GM19463 (cell line): ENCODE data around the gene MIOX.

Experiments used
- ATAC-seq: cut with Tn5 transposase; IDR thresholded peaks from one replicate; pipeline ENCODE4 v1.9.1; 2021; ENCODE audit warnings: mild to moderate bottlenecking, moderate library complexity; ENCODE audit not compliant: unreplicated experiment

The MIOX gene

DNA sequence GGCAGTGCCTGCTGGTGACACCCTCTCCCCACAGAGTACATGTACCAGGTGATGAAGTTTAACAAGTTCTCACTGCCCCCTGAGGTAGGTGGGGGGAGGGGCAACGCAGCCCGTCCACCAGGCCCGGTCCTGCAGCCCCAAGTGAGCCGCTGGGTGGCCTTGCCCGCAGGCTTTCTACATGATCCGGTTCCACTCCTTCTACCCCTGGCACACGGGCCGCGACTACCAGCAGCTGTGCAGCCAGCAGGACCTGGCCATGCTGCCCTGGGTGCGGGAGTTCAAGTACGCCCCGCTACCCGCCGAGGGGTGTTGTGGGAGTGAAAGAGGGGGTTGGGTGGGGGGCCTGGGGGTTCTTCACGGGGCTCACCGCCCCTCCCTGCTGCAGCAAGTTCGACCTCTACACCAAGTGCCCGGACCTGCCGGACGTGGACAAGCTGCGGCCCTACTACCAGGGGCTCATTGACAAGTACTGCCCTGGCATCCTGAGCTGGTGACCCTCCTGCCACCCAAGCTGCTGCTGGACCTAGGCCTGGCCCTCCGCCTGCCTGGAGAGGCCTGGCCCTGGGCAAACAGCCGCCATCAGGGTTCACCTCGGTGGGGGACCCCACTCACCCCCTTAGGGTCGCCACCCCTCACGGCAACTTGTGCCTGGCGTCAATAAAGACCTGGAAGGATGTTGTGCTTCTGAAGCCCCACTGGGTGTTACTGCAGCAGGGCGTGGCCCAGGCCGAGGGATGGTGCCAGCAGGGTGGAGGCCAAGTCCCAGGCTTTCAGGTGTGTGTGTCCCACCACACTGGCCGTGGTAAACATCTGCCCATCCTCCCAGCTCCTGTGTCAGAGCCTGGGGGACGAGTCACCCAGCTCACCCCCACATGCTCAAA, 2.9 kb downstream of the MIOX start:
- no peak for ATAC-seq

DNA sequence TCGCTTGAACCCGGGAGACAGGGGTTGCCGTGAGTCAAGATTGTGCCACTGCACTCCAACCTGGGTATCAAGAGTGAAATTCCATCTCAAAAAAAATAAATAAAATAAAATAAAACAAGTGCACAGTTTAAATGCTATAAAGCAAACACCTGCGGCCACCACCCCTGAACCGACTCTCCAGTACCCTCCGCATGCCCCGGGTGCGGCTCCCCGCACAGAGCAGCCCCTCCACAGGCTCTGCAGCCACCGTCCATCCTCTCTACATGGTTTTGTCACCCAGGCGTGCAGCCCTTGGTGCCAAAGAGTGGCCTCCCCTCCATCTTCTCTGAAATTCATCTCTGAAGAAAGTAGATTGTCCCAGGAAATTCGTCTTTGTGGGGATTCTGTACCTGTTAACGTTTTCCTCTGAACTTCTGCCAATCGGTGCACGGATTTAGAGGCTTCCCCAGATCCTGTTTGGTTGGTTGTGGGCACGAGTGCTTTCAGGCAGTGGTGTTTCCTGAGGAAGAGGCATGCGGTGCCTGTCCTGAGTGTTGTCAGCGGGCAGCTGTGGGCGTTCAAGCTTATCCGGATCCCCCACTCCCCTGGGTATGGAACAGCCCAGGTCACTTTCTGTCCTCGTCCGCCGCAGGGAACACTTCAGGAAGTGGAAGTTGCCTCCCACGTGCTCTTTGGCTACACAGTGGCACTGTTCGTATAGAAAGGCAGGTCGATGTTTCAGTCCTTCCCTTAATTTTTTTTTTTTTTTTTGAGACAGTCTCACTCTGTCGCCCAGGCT, 4.1 kb downstream of the MIOX start:
- no peak for ATAC-seq

DNA sequence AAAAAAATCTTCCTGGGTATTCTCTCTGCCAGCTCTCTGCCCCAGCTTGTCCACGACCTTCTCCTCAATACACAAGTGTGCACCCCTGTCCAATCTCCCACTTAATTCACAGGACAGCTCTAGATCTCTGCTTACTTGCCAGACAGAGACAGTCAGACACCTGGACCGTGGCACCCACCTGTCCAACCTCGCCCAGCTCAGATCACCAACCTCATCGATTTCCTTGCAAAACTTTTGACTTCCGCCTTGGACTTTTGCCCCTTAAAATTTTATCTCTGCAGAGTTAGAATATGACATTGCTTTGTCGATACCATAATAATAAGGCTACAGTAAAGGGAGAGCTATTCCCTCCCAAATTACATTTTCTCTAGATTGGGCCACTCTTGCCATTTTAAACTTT, 10.4 kb downstream of the MIOX start:
- no peak for ATAC-seq

DNA sequence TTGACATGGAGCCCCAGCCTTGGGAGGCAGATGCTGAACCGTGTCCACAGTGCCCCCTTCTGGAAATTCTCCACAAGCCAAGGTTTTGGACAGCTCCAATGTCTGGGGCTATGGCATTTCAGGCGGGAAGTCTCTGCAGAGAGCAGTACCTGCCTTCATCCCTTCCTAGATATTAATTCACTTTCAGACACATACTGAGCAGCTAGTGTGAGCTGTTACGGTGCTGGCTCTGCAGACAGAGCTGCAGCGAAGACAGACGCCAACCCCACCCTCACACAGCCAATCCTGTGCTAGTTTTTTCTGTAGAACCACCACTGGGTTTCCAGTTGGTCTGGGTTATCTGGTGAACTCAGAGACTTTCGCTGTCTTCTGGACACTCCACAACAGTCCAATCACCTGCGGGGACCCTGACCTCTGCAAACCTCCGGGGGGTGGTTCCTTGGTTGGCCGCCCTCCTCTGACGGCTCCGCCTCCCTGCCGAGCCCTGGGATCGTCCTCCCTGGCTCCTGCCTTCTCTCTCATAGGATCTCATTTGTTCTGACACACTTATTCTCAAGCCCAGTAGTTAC, 11.7 kb downstream of the MIOX start:
- ATAC-seq: no peak

DNA sequence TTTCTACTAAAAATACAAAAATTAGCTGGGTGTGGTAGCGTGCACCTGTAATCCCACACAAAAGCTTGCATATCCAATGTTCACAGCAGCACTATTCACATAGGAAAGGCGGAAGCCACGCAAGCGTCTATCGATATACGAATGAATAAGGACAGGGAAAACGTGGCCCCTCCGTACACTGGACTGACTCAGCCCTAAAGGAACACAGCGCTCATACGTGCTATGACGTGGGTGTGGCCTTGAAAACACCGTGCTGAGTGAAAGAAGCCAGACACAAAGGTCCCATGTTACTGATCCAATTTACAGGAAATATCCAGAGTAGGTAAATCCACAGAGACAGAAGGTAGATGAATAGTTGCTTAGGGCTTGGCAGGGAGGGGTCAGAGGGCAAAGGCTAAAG, 13.8 kb downstream of the MIOX start:
- no peak for ATAC-seq

DNA sequence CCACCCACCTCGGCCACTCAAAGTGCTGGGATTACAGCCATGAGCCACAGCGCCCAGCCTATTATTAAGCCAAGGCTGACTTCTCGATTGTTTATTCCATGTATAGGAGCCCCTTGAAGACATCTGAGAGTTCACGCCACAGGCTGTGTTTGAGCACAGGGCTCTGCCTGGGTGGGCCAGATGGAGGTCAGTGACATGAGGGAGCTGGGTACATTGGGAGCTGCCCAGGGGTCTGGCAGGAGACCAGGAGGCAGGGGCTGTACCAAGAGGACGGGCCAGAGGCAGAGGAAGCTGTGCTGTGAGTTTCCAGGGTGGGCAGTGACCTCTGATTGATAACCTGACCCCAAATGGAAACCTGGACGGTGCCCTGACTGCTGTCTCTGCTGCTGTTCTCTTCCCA, 15.4 kb downstream of the MIOX start:
- ATAC-seq: no peak

DNA sequence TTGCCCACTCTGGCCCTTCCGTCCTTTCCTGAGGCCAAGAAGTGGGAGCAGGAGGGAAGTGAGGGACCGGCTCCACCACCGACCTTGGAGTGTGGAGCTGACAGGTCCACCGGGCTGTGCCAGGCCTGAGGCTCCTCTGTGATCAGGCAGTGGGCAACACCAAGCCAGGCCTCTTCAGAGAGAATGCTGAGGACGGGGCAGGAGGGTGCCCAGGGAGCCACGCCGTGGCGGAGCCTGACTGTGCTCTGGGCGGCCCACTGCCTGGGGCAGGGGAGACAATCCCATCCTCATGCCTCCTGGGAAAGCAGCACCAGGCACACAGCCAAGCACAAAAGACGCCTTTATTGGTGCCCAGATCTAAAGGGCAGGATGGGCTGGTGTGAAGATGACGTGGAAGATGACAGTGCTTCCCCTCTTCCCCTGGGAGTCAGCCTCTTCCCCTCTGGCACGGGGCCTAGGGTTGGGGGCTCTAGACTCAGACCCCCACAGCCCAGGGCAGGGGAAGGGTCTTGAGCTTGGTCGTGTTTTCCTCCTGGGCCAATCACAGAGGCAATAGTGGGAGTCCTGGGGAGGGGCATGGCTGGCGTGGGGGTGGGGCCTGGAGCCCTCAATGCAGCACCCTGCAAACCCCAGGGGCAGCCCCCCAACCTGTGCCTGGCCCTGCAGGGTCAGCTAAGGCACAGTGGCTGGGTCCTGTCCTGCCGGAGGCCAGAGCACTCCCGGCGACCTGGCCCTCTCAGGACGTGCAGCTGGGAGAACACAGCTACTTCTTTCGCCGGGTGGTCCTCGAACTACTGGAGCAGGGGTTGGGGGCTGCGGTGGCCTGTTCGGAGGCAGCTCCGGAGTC, 16.2 kb downstream of the MIOX start:
- no peak for ATAC-seq

DNA sequence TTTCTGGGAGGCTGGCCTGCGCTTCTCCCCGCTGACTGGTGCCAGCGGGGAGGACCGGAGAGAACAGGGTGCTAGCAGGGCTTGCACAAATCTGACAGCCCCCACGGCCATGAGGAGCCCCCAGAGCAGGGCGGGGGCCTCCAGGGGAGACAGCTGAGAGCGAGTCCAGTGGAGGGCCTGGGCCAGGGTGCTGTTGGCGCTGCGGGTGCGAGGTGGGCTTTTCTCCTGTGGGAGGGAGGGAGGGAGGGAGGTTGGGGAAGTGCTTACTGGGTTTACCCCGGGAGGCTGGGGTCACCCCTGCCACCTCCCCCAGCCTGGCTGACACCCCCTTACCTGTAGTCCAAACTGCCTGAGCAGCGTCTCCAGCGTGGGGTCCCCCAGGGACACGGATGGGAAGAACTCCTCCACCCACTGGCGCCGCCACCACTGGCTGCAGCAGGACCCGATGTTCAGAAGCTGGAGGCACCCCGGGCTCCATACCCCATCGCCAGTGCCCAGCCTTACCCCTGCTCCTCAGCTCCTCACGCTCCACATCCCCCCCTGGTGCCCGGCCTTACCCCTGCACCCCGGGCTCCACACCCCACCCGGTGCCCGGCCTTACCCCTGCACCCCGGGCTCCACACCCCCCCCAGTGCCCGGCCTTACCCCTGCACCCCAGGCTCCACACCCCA, 17.0 kb downstream of the MIOX start:
- ATAC-seq: no peak

DNA sequence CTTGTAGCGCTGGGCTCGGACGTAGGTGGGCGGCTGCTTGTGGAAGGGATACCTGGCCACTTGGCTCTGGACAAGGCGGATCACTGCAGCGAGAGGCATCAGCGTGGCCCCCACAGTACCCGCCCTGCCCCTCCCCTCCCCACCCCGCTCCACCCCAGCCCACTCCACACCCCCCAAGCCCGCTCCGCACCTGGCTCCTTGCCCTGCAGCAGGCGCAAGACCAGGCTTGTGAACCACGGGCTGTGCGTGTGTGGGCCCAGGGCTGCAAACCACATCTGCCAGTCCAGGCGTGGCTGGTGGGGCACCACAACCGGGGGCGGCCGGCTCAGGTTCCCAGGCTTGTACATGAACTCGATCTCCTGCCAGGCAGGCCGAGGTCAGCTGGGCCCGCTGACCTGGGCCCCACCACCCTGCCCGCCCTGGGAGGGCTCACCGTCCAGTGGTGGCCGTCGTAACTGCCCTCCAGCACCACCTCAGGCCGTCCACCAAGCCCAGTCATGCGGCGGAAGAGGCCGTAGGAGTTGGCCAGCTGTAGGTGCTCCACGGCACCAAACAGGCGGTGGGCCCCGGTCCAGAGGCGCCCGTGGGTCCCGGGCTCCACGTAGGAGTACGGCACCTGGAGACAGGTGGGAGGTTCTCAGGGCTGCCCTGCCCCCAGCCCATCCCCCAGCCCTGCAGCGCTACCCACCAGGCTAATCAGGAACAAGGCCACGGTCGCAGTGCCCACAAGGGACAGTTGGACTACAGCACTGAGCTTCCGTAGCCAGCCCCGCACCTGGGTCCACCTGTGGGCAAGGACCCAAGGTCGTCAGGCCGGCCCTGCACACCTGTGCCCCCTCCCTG, 17.9 kb downstream of the MIOX start:
- ATAC-seq: no peak

DNA sequence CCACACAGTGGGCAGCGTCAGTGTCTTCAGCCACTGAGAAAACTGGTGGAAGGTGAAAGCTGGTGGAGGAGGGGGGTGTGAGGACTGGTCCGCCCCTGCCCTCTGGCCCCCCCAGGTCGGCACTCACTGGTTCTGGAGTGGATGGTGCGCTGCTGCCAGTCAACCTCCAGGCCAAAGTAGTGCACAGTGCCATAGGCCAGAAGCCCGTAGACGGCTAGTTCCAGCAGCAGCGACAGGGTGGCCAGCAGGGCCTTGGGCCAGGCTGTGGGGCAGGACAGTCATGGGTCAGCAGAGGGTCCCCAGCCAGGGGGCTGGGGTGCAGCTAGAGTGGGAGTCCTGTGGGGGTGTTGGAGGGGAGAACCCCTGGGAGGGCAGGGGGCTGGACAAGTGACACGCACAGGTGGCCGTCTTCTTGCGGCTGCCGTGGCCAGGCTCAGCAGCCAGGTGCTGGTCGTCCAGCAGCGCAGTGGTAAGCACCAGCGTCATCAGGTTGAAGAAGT, 18.7 kb downstream of the MIOX start:
- ATAC-seq: no peak

DNA sequence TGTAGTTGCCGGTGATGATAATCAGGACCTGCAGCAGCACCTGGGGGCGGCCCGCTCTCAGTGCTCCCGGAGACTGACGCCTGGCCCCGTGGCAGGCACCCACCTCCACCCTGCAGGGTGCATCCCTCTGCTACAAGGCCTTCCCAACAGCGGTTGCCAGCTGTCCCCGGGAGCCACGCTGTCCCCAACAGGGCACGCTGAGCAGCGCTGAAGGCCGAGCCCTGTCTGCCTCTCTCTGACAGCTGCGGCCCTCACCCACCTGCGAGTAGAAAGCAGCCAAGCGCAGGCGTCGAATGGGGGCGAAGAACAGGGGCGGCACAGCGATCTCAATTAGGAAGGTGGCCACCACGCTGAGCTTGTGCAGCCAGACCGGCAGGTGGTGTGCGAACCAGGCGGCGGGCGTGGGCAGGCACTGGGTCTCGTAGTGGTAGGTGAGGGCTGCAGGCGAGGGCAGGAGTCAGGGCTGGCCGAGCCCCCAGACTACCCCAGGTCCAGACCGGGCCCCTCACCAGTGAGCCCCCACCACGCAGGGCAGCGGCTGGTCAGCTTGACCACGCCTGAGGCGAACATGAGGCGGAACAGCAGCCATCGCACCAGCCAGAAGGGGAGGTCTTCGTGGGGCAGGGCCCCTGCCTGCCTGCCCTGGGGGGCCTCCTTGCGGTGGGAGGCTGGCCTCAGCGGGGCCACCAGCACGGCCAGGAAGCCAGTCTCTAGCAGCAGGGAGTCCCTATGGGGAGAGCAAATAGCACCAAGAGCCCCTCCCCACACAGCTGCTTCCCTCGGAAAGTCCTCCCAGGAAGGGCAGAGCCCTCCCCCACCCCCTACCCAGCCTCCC, 19.3 kb downstream of the MIOX start:
- ATAC-seq: no peak

DNA sequence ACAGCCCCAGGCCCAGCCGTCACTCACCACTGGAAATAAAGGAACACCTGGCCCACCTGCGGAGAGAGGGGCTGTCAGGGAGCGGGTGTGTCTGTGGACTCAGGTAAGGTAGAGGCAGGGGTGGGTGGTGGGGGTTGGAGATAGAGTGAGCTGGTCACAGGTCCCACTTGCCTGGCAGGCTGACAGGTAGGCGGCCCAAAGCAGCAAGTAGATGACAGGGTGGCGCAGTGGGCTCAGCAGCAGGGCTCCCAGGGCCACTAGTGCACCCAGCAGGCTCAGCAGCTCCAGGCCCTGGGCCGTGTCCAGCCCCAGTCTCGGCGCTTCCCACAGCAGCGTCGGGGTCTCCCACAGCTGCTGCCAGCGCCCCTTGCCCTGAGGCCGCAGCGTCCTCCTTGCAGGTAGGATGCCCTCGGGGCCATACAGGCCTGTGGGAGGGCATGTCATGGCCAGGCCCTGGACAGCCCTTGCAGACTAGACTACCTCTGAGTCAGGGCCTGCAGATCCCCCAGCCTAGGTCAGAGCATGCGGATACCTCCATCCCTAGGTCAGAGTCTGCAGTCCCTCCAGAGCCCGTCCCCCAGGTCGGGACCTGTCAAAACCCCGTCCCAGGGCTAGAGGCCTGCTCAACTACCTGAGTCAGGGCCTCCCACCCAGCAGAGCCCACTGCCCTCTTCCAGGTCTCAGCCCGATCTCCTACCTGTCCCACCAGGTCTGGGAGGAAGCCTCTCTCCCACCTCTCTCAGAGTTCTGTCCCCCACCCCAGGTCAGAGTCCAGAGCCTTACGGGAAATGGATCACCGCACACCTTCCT, 20.2 kb downstream of the MIOX start:
- ATAC-seq: no peak

DNA sequence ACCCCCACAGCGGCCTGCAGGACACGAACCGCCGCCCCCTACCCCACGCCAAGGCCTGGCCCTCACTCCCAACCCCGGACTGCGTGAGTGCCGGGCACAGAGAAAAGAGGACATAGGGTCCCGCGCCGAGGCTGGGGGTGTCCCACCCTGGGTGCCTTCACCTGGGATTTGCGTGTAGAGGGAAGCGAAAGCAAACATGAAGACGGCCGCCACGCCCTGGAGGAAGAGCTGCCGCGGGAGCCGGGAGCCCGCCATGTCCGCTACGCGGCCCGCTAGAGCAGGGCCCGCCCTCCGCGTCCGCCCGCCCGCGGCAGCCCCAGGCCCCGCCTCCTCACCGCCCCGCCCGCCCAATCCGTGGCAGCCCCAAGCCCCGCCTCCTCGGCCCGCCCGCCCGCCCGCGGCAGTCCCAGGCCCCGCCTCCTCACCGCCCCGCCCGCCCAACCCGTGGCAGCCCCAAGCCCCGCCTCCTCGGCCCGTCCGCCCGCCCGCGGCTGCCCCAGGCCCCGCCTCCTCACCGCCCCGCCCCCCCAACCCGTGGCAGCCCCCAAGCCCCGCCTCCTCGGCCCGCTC, 20.8 kb downstream of the MIOX start, which contains the start of gene LMF2:
LMF2 (minus strand) TSS at position 282 of the 570 bp plus-strand sequence; CDS start at position 255, 27 bp downstream.
- peak; percentile 48 for ATAC-seq

DNA sequence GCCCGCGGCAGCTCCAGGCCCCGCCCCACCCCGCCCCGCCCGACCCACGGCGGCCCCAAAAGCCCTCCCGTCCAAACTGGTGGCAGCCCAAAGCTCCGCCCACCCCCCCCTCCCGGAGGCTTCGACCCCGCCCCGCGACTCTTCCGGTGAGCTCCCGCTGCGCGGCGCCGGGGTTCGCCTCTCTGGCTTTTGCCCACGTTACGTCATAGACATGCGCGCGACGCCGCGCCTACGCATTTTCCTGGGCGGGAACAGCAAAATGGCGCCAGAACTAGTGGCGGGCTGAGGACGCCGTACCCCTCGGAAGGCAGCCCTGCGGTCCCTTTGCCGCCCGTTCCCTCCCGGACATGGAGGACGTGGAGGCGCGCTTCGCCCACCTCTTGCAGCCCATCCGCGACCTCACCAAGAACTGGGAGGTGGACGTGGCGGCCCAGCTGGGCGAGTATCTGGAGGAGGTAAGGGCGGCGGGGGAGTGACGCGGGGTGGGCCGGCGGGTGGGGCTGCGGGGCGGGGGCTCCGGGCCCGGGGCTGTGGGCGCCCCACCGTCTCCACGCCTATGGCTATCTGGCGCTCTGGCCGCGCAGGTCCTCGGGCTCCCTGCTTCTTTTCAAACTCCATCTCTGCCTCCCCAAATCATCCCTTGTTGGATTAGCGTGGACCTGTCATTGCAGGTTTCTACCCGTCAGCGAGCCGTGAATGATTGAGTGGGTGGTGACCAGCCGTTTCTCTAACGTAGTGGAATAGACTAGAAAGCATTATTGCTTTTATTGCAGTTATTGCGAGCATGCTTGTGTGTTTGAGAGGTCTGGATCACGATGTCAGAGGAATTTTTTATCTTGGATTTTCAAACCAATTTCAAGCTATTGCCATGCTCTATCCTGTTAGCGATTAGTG, 21.6 kb downstream of the MIOX start, which contains the start of gene NCAPH2:
NCAPH2 (plus strand) TSS at position 234 of the 894 bp plus-strand sequence; CDS start at position 348, 114 bp downstream.
- ATAC-seq: peak; percentile 65

DNA sequence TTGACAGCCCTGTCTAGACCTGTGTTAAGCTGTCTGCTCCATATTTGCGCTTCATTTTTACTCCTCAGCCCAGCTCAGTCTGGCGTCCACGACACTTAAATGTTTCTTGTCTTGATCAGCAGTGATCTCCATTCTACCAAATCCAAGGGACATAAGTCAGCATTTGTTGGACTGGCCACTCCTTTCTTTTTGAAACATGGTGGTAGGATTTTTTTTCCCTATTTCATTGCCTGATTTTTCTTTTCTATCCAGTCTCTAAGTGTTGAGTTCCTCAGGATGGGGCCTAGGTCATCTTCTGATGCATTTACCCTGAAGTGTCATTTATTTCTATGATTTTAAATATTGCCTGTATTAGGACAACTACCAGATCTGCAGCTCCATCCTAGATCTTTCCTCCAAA, 22.2 kb downstream of the MIOX start:
- no peak for ATAC-seq

DNA sequence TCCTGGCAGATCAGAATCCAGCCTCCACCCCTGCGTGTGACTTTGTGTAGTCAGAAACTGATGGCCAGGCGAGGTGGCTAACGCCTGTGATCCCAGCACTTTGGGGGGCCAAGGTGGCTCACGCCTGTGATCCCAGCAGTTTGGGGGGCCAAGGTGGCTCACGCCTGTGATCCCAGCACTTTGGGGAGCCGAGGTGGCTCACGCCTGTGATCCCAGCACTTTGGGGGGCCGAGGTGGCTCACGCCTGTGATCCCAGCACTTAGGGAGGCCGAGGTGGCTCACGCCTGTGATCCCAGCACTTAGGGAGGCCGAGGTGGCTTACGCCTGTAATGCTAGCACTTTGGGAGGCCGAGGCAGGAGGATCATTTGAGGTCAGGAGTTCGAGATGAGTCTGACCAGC, 26.5 kb downstream of the MIOX start:
- ATAC-seq: no peak
